GM12878 (cell line): ENCODE data around the gene FLVCR1. TPM values are rescaled to one million over a fixed set of nuclear protein-coding genes. Genes with fewer than 3 reads are reported as not detected.
A peak's percentile ranks its signal among the peaks of the same experiment; 100 is the strongest.

Source experiments
- ATAC-seq: fragments of 200-7000 bp; cut with Tn5 transposase; 3 replicates; pipeline ENCODE4 v1.9.1; 2020; ENCODE audit warnings: mild to moderate bottlenecking, moderate library complexity
- BruUV-seq: library from RNA; stranded (reverse); fragments of 400-500 nt; replicated peaks from 2 replicates; lab custom pipeline; 2021; lab: Mats Ljungman, UMichigan
- CTCF ChIA-PET: fragments of 300-600 bp; sonication (Branson Sonifier 250); formaldehyde crosslinking; extraction: SDS; loops from one replicate; lab custom pipeline; 2021; ENCODE audit warnings: inconsistent platforms; lab: Yijun Ruan, JAX
- POLR2A ChIA-PET: fragments of 350-600 bp; formaldehyde crosslinking; extraction: SDS; loops from one replicate; lab custom pipeline; 2021; ENCODE audit warnings: inconsistent platforms; lab: Charles Lee
- RAD21 ChIA-PET: fragments of 300-600 bp; sonication (Branson Sonifier 250); formaldehyde crosslinking; loops from one replicate; lab custom pipeline; 2023; ENCODE audit warnings: antibody characterized with exemption; ENCODE audit not compliant: unreplicated experiment; lab: Charles Lee
- SMC1A ChIA-PET: fragments of 300-600 bp; sonication (Branson Sonifier 250); formaldehyde crosslinking; loops from one replicate; lab custom pipeline; 2023; ENCODE audit not compliant: unreplicated experiment, uncharacterized antibody; lab: Charles Lee
- DNase-seq: peaks from one replicate; pipeline ENCODE4 v3.0.0-alpha.2; 2011; ENCODE audit warnings: low read depth, low spot score
- FAIRE-seq: peaks from 3 replicates; lab custom pipeline; 2011; peaks lifted over from hg19 to GRCh38; lab: Jason Lieb, UNC
- H2AFZ ChIP-seq: 2 replicates; pipeline ENCODE4 v1.6.0; 2011; ENCODE audit warnings: low read depth, low read length, control low read depth; ENCODE audit not compliant: control insufficient read depth
- H3K27ac ChIP-seq: 2 replicates; pipeline ENCODE4 v1.5.1; 2011; ENCODE audit warnings: control low read depth; ENCODE audit not compliant: control insufficient read depth, insufficient read depth
- H3K27me3 ChIP-seq, 2 experiments: replicated peaks in 1 of 2; 2 replicates each; pipeline versions ENCODE4 v1.6.0 to v1.6.1; 2011; ENCODE audit warnings: low read length in 1 of 2; ENCODE audit not compliant: control insufficient read depth in 2 of 2, insufficient read depth in 2 of 2
- H3K36me3 ChIP-seq, 2 experiments: 2 replicates each; pipeline ENCODE4 v1.5.1; 2011; ENCODE audit warnings: low read length in 1 of 2; ENCODE audit not compliant: control insufficient read depth in 2 of 2, insufficient read depth in 2 of 2
- H3K4me1 ChIP-seq: 2 replicates; pipeline ENCODE4 v1.6.1; 2011; ENCODE audit warnings: mild to moderate bottlenecking, low read length, moderate library complexity, mixed read lengths; ENCODE audit not compliant: control insufficient read depth, insufficient read depth
- H3K4me2 ChIP-seq: 2 replicates; pipeline ENCODE4 v1.6.0; 2011; ENCODE audit warnings: control low read depth; ENCODE audit not compliant: control insufficient read depth, insufficient read depth
- H3K4me3 ChIP-seq: fragments of 200-600 bp; sonication (generic); 2 replicates; pipeline ENCODE4 v1.5.1; 2016
- H3K79me2 ChIP-seq: 2 replicates; pipeline ENCODE4 v1.6.0; 2011; ENCODE audit warnings: low read length; ENCODE audit not compliant: control insufficient read depth, insufficient read depth
- H3K9ac ChIP-seq: 2 replicates; pipeline ENCODE4 v1.8.0; 2011; ENCODE audit warnings: low read length, control low read depth, mixed read lengths; ENCODE audit not compliant: control insufficient read depth, insufficient read depth
- H3K9me3 ChIP-seq: replicated peaks from 3 replicates; pipeline ENCODE4 v1.5.1; 2011; ENCODE audit warnings: mild to moderate bottlenecking, low read length; ENCODE audit not compliant: control insufficient read depth, insufficient read depth
- H4K20me1 ChIP-seq: 2 replicates; pipeline ENCODE4 v1.6.0; 2011; ENCODE audit not compliant: control insufficient read depth, insufficient read depth
- CBX3 ChIP-seq: fragments of 200-600 bp; sonication (generic); IDR thresholded peaks from 2 replicates; pipeline ENCODE4 v1.6.1; 2016; ENCODE audit warnings: low read depth, borderline replicate concordance
- ETV6 ChIP-seq, 2 experiments: fragments of 450-650 bp in 1 of 2; IDR thresholded peaks in 1 of 2; conservative IDR thresholded peaks in 1 of 2; 2 replicates each; pipeline ENCODE4 v1.6.1; 2014; ENCODE audit warnings: antibody characterized with exemption in 1 of 2, borderline replicate concordance in 1 of 2, low read depth in 1 of 2, mild to moderate bottlenecking in 1 of 2, moderate library complexity in 1 of 2
- FOXM1 ChIP-seq: IDR thresholded peaks from 2 replicates; pipeline ENCODE4 v1.6.1; 2012; ENCODE audit warnings: low read depth, mild to moderate bottlenecking, inconsistent platforms, low read length, moderate library complexity
- IKZF1 ChIP-seq: fragments of 450-650 bp; conservative IDR thresholded peaks from 2 replicates; pipeline ENCODE4 v1.6.1; 2017; ENCODE audit warnings: antibody characterized with exemption, mild to moderate bottlenecking
- IKZF2 ChIP-seq, 2 experiments: fragments of 450-650 bp; IDR thresholded peaks; 2 replicates each; pipeline ENCODE4 v1.6.1; 2017; ENCODE audit warnings: mild to moderate bottlenecking in 2 of 2, moderate library complexity in 2 of 2
- POU2F2 ChIP-seq: IDR thresholded peaks from 3 replicates; pipeline ENCODE4 v1.6.1; 2011; ENCODE audit warnings: low read depth, mild to moderate bottlenecking, low read length, borderline replicate concordance
- SIX5 ChIP-seq: IDR thresholded peaks from 2 replicates; pipeline ENCODE4 v1.6.1; 2011; ENCODE audit warnings: mild to moderate bottlenecking, low read depth, low read length, moderate library complexity; ENCODE audit not compliant: severe bottlenecking
- SPI1 ChIP-seq: IDR thresholded peaks from 2 replicates; pipeline ENCODE4 v1.6.1; 2011; ENCODE audit warnings: low read depth, mild to moderate bottlenecking, low read length, moderate library complexity, borderline replicate concordance; ENCODE audit not compliant: insufficient read depth
- WGBS: methylation state at CpG from one replicate; pipeline ENCODE4 v1.1.6; 2016; ENCODE audit warnings: low lambda C conversion rate; ENCODE audit not compliant: insufficient replicate concordance, insufficient coverage; ENCODE audit errors: missing lambda C conversion rate; 5-methylcytosine and 5-hydroxymethylcytosine counted together
- in situ Hi-C: fragments of 300-500 bp; cut with MboI; formaldehyde crosslinking; loops from 9 replicates; pipeline ENCODE4 v1.14.3; 2018; ENCODE audit warnings: mixed read lengths
- intact Hi-C: fragments of 100-400 bp; cut with micrococcal nuclease; formaldehyde crosslinking; loops from one replicate; pipeline ENCODE4 v1.14.2; 2022; ENCODE audit not compliant: unreplicated experiment
- polyA plus RNA-seq, 11 experiments: library from polyadenylated mRNA; depleted of rRNA in 4 of 11; unstranded in 6 of 11; stranded (reverse) in 5 of 11; fragments of >200 nt; fragmentation: Nextera tagmentation in 4 of 11; fragmentation: Illumina TruSeq in 1 of 11; extraction: Ambion mirVana in 4 of 11; extraction: Trizol in 1 of 11; gene quantifications; 1 replicate in 1 of 11; 2 replicates in 10 of 11; pipeline versions ENCODE4 v1.2.1 to v1.2.3, GENCODE V29; 2011 to 2016; ENCODE audit warnings: inconsistent platforms in 2 of 11, missing spikeins in 2 of 11, low read depth in 1 of 11
- total RNA-seq, 4 experiments: library from RNA; depleted of rRNA in 3 of 4; stranded (reverse); fragments of >200 nt in 3 of 4; fragmentation: Illumina TruSeq in 1 of 4; extraction: Trizol in 1 of 4; gene quantifications; 2 replicates each; pipeline versions ENCODE4 v1.2.1 to v1.2.3, GENCODE V29; 2013 to 2021

Gene FLVCR1
- total and polyA plus RNA-seq, 10 of the 15 experiments (the other 5 are each of a cell fraction or from before 2014, with no cell fraction given) = 7.1 to 25.2 (median 17.6) TPM

DNA sequence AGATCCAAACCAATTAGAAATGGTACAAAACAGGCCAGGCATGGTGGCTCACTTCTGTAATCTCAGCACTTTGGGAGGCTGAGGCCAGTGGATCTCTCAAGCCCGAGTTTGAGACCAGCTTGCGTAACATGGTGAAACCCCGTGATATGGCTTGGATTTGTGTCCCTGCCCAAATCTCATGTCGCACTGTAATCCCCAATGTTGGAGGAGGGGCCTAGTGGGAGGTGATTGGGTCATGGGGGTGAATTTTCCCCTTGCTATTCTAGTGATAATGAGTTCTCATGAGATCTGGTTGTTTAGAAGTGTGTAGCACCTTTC is 85.3 kb downstream of the FLVCR1 start:
- intact Hi-C loops = no loop called here
- FAIRE-seq (no peak), ATAC-seq (no peak), DNase-seq (no peak)
- ChIA-PET CTCF (interaction anchor here (1.1 to 1.8 kb wide), 4 partner anchors 11 to 39 kb away, joined by 3 to 5 read pairs (median 4); no protein-coding TSS in a partner anchor), SMC1A (interaction anchor here (0.9 to 1.7 kb wide), 4 partner anchors 10 to 44 kb away, joined by 3 to 6 read pairs (median 3); no protein-coding TSS in a partner anchor), RAD21 (interaction anchor here (1.0 to 1.3 kb wide), 4 partner anchors 9 to 128 kb away, joined by 3 to 5 read pairs (median 4); no protein-coding TSS in a partner anchor), POLR2A (interaction anchor here (1.3 to 1.5 kb wide), 3 partner anchors 10 to 86 kb away, joined by 3 to 8 read pairs (median 5); partner anchors contain the start of gene FLVCR1)
- no peaks in the 10 kb centered on the region for H3K27me3 ChIP-seq
- no peak overlapping the region for H3K9ac ChIP-seq
- no peak overlapping the region for H3K4me3 ChIP-seq
- no peak overlapping the region for H3K27ac ChIP-seq
- TF ChIP-seq ETV6 (conservative IDR thresholded peaks at IDR 0.05 in 1 of 2, IDR thresholded peaks at IDR 0.05 in 1 of 2; ENCODE audit: borderline replicate concordance in 1 of 2, low read depth in 1 of 2) (0 out of 4 replicates have a peak, but pooled peaks of 1 of the 2 experiments have one; percentile 11), SIX5 (no peak)
- no peaks in the 10 kb centered on the region for H3K36me3 ChIP-seq
- H3K9me3 ChIP-seq = no peaks in the 10 kb centered on the region
- H2AFZ ChIP-seq = no peak overlapping the region
- no TSS peak for BruUV-seq
- H3K4me2 ChIP-seq = no peak overlapping the region
- peaks cover 41% of the 10 kb centered on the region for H3K4me1 ChIP-seq
- H4K20me1 ChIP-seq = no peaks in the 10 kb centered on the region
- WGBS = 97% methylated on average over 4 of the region's 4 CpGs
- no peaks in the 10 kb centered on the region for H3K79me2 ChIP-seq
- in situ Hi-C loops = no loop called here

GRCh38 chr1:212944229-212944901 is 86.3 kb downstream of the FLVCR1 start:
- H3K4me2 ChIP-seq = no peak overlapping the region; the same call in 1 of the 2 replicates
- RAD21 ChIA-PET = interaction anchor here (0.8 to 1.4 kb wide), 5 partner anchors 9 to 51 kb away, joined by 3 to 5 read pairs (median 4); no protein-coding TSS in a partner anchor
- peak; percentile 64 for ATAC-seq
- 65% methylated on average over 6 of the region's 6 CpGs for WGBS
- DNase-seq = no peak
- no peak overlapping the region for H2AFZ ChIP-seq
- no peak for TF ChIP-seq FOXM1
- TF ChIP-seq IKZF1 = peak; percentile 36; the same call in 1 of the 2 replicates
- TF ChIP-seq CBX3 = no peak
- 0 out of 3 replicates have a peak, but pooled peaks have one; percentile 37 for TF ChIP-seq POU2F2
- peak; percentile 76 for TF ChIP-seq SPI1
- peak; percentile 43 to 45; a peak in 2 of 4 replicates for TF ChIP-seq IKZF2 (IDR thresholded peaks at IDR 0.05)
- TF ChIP-seq, all 136 proteins: peak for 4
- POLR2A ChIA-PET = interaction anchor here (1.3 kb wide), 1 partner anchor 14 kb away, joined by 5 read pairs; no protein-coding TSS in a partner anchor
- BruUV-seq = no TSS peak
- SMC1A ChIA-PET = interaction anchor here (0.8 to 1.7 kb wide), 4 partner anchors 10 to 24 kb away, joined by 3 to 4 read pairs (median 4); no protein-coding TSS in a partner anchor
- Histone ChIP-seq H4K20me1 (no peaks in the 10 kb centered on the region), H3K9ac (no peak overlapping the region), H3K27ac (no peak overlapping the region), H3K36me3 (no peaks in the 10 kb centered on the region), H3K27me3 (no peaks in the 10 kb centered on the region), H3K9me3 (no peaks in the 10 kb centered on the region), H3K79me2 (no peaks in the 10 kb centered on the region), H3K4me1 (peaks cover 41% of the 10 kb centered on the region), H3K4me3 (no peak overlapping the region)
- CTCF ChIA-PET = interaction anchor here (0.8 to 1.7 kb wide), 2 partner anchors 10 to 24 kb away, joined by 3 to 5 read pairs; no protein-coding TSS in a partner anchor
- in situ Hi-C loops = no loop called here
- intact Hi-C loops = no loop called here
- peak; percentile 31 for FAIRE-seq
